ENCODE data around the gene VPS37C.

DNA sequence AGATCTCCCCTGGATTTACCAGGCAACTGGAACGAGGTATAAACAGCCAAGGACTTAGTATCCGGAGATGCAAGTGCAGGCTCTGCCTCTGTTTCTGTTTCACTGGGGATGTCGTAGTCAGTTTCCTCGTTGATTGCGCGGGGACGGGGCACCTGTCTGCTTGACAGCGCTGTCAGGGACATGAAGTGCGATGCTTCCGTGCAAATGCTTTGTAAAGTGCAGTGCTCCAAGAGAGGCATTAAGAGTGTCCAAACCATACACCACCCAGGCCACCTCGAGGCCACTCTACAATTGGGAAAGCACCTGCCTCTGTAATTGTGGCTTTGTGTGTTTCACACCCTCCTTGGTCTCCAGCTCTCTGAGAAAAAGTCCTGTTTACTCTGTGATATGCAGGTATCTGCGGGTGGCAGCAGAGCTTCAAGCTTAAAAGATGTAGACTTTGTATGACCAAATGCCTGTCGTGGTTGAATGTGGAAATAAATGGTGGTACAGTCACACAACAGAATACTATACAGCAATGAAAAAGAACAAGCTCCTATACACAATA lies 77.6 kb downstream of the VPS37C start:
- TF ChIP-seq, protein P1, sequence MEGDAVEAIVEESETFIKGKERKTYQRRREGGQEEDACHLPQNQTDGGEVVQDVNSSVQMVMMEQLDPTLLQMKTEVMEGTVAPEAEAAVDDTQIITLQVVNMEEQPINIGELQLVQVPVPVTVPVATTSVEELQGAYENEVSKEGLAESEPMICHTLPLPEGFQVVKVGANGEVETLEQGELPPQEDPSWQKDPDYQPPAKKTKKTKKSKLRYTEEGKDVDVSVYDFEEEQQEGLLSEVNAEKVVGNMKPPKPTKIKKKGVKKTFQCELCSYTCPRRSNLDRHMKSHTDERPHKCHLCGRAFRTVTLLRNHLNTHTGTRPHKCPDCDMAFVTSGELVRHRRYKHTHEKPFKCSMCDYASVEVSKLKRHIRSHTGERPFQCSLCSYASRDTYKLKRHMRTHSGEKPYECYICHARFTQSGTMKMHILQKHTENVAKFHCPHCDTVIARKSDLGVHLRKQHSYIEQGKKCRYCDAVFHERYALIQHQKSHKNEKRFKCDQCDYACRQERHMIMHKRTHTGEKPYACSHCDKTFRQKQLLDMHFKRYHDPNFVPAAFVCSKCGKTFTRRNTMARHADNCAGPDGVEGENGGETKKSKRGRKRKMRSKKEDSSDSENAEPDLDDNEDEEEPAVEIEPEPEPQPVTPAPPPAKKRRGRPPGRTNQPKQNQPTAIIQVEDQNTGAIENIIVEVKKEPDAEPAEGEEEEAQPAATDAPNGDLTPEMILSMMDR (IDR thresholded peaks at IDR 0.05) = no peak
- TF ChIP-seq ZFX (IDR thresholded peaks at IDR 0.05; ENCODE audit: borderline replicate concordance) = no peak

Measured in 22Rv1 (cell line).